Breast epithelium (tissue), 4 donors: ENCODE data around the gene OR2T10. TPM values are rescaled to one million over a fixed set of nuclear protein-coding genes. Genes with fewer than 3 reads are reported as not detected.
"Not testable (repeated sequence)": the region's sequence is repeated elsewhere in the genome, so short reads cannot be mapped to it uniquely, and the experiment has no call there.

Experiments
- DNase-seq, 2 donors: peaks; one replicate each; pipeline ENCODE4 v3.0.0-alpha.2; 2019; ENCODE audit warnings: low spot score in 2 of 2
- H3K27ac ChIP-seq, 2 donors: fragments of 200-600 bp; sonication (generic) in 1 of 2; one replicate each; pipeline ENCODE4 v1.5.1; 2016 to 2019; ENCODE audit warnings: mild to moderate bottlenecking in 1 of 2
- H3K27me3 ChIP-seq, 2 donors: fragments of 200-600 bp; sonication (generic) in 1 of 2; one replicate each; pipeline versions ENCODE4 v1.5.1 to v1.6.0; 2017 to 2019; ENCODE audit warnings: control low read depth in 1 of 2, mild to moderate bottlenecking in 1 of 2
- H3K36me3 ChIP-seq: fragments of 200-600 bp; one replicate; pipeline ENCODE4 v1.5.1; 2019
- H3K4me1 ChIP-seq, 2 donors: fragments of 200-600 bp; sonication (generic); one replicate each; pipeline ENCODE4 v1.5.1; 2016 to 2019; ENCODE audit warnings: control low read depth in 1 of 2
- H3K4me3 ChIP-seq, 3 donors: fragments of 200-600 bp; sonication (generic); 1 replicate in 2 of 3; 2 replicates in 1 of 3; pipeline ENCODE4 v1.5.1; 2016 to 2019; ENCODE audit warnings: mild to moderate bottlenecking in 3 of 3, moderate library complexity in 2 of 3
- H3K9me3 ChIP-seq, 2 donors: fragments of 200-600 bp; sonication (generic) in 1 of 2; one replicate each; pipeline ENCODE4 v1.5.1; 2016 to 2019; ENCODE audit warnings: control low read depth in 1 of 2
- intact Hi-C: fragments of 100-400 bp; cut with DNase I; formaldehyde crosslinking; loops from one replicate; pipeline ENCODE4 v1.15.1; 2023; ENCODE audit warnings: low total_unique reads
- total RNA-seq, 3 donors: library from RNA; depleted of rRNA; stranded (reverse); fragments of >200 nt; gene quantifications; one replicate each; pipeline ENCODE4 v1.1.0, GENCODE V29; 2016

Gene OR2T10
- total RNA-seq, 3 donors from 2014 or later: not detected

- H3K27me3 ChIP-seq, DNase-seq: not testable (repeated sequence)
Measured at GRCh38 chr1:248565530-248566373, 31.7 kb downstream of the OR2T10 start.

GRCh38 chr1:248562672-248563071 is 34.8 kb downstream of the OR2T10 start, which contains the start of gene OR2T29:
OR2T29 (minus strand) TSS chr1:248562772; CDS start chr1:248559491, 3,281 bp downstream.
- DNase-seq, intact Hi-C loops, H3K4me3 ChIP-seq, H3K27me3 ChIP-seq, H3K4me1 ChIP-seq, H3K36me3 ChIP-seq, H3K9me3 ChIP-seq, H3K27ac ChIP-seq: not testable (repeated sequence)

More at GRCh38 chr1:248565530-248566373, 31.7 kb downstream of the OR2T10 start:
- H3K4me3 ChIP-seq, H3K9me3 ChIP-seq, intact Hi-C loops, H3K27ac ChIP-seq, H3K4me1 ChIP-seq, H3K36me3 ChIP-seq: not testable (repeated sequence)

DNA sequence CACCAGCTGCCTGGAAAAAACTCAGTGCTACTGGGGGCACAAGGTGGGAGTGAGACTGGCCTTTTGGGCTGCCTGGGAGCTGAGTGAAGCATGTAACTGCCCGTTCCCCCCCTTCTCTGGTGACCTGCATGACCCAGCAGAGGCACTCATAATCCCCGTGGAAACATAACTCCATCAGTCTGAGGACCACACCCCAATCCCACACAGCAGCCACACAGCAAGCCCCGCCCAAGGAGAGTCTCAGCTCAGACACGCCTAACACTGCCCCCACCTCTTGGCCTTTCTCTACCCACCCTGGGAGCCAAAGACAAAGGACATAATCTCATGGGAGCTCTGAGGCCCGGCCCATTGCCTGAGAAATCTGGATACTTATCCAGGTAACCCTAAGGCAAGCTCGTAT is 46.5 kb downstream of the OR2T10 start:
- DNase-seq, H3K27me3 ChIP-seq, H3K27ac ChIP-seq, H3K4me1 ChIP-seq, intact Hi-C loops, H3K36me3 ChIP-seq, H3K9me3 ChIP-seq, H3K4me3 ChIP-seq: not testable (repeated sequence)

- H3K27ac ChIP-seq, H3K27me3 ChIP-seq: not testable (repeated sequence)
Measured at GRCh38 chr1:248547383-248547782, 50.1 kb downstream of the OR2T10 start.

More at GRCh38 chr1:248547383-248547782, 50.1 kb downstream of the OR2T10 start:
- H3K9me3 ChIP-seq, H3K4me3 ChIP-seq, DNase-seq, intact Hi-C loops, H3K4me1 ChIP-seq, H3K36me3 ChIP-seq: not testable (repeated sequence)

Other genes starting within 250 kb of the OR2T10 start
- gene OR14C36, start 248.9 kb downstream of the OR2T10 start, total RNA-seq: not detected
- gene OR2T4, start 236.0 kb downstream of the OR2T10 start, total RNA-seq: not detected
- gene OR2T6, start 222.0 kb downstream of the OR2T10 start, total RNA-seq: not detected
- gene OR2T1, start 194.7 kb downstream of the OR2T10 start, total RNA-seq: not detected
- gene OR2T2, start 152.1 kb downstream of the OR2T10 start, total RNA-seq: not detected
- not detected for gene OR2T3, start 124.3 kb downstream of the OR2T10 start, total RNA-seq
- gene OR2T5, start 109.1 kb downstream of the OR2T10 start, total RNA-seq: not detected
- not detected for gene OR2G6, start 89.6 kb downstream of the OR2T10 start, total RNA-seq
- not detected for gene OR2T29, start 34.9 kb downstream of the OR2T10 start, total RNA-seq
- gene OR2T34, start 22.9 kb downstream of the OR2T10 start, total RNA-seq: not detected
- not detected for gene OR2T11, start 37.4 kb upstream of the OR2T10 start, total RNA-seq
- gene OR2T35, start 47.6 kb upstream of the OR2T10 start, total RNA-seq: not detected
- gene OR2T27, start 57.8 kb upstream of the OR2T10 start, total RNA-seq: not detected
- gene OR14I1, start 105.1 kb upstream of the OR2T10 start, total RNA-seq: not detected
- gene LYPD8, start 158.1 kb upstream of the OR2T10 start, total RNA-seq: 1 to 10 TPM in 1 of 3 donors, not detected in 2; 1.6 TPM
- 10 to 100 TPM; 11.5 to 18.9 (median 13.4) TPM for gene SH3BP5L, start 228.2 kb upstream of the OR2T10 start, total RNA-seq
- gene ZNF672, start 240.5 kb upstream of the OR2T10 start, total RNA-seq: 10 to 100 TPM; 23.2 to 31.6 (median 27.2) TPM